SK-N-MC (cell line): ENCODE results near the gene HOXB9.

Source experiments
- DNase-seq: peaks from one replicate; pipeline ENCODE4 v3.0.0-alpha.2; 2011; ENCODE audit warnings: low read depth, low spot score
- H3K27ac ChIP-seq: fragments of 200-600 bp; sonication (generic); 2 replicates; pipeline ENCODE4 v1.5.1; 2016; ENCODE audit warnings: mixed run types
- H3K36me3 ChIP-seq: fragments of 200-600 bp; sonication (generic); 2 replicates; pipeline ENCODE4 v1.6.1; 2017; ENCODE audit warnings: antibody characterized with exemption, low read length, mixed read lengths; ENCODE audit not compliant: insufficient read depth
- H3K4me3 ChIP-seq: fragments of 200-600 bp; sonication (generic); 2 replicates; pipeline ENCODE4 v1.5.1; 2016
- H3K9ac ChIP-seq: fragments of 200-600 bp; sonication (generic); 2 replicates; pipeline ENCODE4 v1.8.0; 2017; ENCODE audit warnings: mixed run types, mixed read lengths; ENCODE audit not compliant: insufficient read length
- H3K9me3 ChIP-seq: fragments of 200-600 bp; sonication (generic); 2 replicates; pipeline ENCODE4 v1.6.1; 2017; ENCODE audit warnings: low read depth, mild to moderate bottlenecking, antibody characterized with exemption, low read length, moderate library complexity, mixed read lengths
- EZH2 ChIP-seq: fragments of 200-600 bp; sonication (generic); IDR thresholded peaks from one replicate; pipeline ENCODE4 v1.6.1; 2017; ENCODE audit warnings: antibody characterized with exemption
- FOXP2 ChIP-seq: optimal IDR thresholded peaks from 2 replicates; pipeline ENCODE3; 2011; ENCODE audit warnings: mild to moderate bottlenecking, moderate library complexity; ENCODE audit not compliant: insufficient read depth; ENCODE audit errors: extremely low read length, control extremely low read depth
- POLR2AphosphoS5 ChIP-seq: IDR thresholded peaks from 2 replicates; pipeline ENCODE4 v1.6.1; 2012; ENCODE audit warnings: mild to moderate bottlenecking, low read depth, low read length, borderline replicate concordance

HOXB9 gene

DNA sequence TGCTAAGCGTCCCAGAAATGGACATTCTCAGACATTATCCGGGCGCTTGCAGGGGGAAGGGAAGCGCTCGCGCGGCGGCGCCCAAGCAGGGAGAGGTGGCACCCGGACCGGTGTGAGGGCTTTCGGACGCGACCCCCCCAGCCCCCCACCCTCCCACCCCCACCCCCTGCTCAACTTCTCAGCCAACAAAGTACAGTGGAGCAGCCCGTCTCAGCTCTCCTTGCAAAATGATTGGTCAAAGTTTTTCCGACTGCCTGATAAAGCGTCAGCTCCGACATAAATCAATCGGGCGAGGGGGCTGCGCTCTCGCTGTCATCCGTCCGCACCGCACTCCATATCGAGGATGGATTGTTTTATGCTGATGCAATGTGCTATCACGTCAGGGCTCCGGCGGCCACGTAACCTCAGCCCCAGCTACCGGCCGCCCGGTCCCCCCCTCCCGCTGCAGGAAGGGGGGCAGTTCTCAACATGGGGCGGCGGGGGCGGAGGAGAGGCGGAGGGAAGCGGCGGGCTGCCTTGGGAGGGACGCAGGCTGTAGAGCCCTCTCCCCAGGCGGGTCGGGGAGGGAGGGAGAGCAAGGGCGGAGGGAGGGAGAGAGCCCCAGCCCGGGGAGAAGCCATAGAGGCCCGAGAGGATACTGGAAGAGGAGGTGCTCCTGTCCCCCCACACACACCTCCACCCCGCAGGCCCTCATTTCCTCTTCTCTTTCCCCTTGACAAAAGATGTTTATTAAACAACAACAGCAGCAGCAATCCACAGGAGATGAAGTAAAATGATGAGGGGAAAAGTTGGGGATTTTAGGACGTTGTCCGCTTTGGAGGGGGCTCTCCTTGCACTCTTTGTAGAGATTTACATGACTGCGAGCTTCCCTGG lies at the start of gene HOXB9:
Gene HOXB9 (minus strand): TSS at position 114 of the 873 bp plus-strand sequence. CDS start 89 bp downstream, at position 25.
- peak within 1 kb of the TSS; percentile 57 for H3K9ac ChIP-seq
- no peak for DNase-seq
- H3K27ac ChIP-seq: no peak within 1 kb of the TSS
- H3K36me3 ChIP-seq: no peaks in the 10 kb centered on the region
- H3K4me3 ChIP-seq: peak within 1 kb of the TSS; percentile 90
- no peaks in the 10 kb centered on the region for H3K9me3 ChIP-seq
- TF ChIP-seq FOXP2 (no peak), POLR2AphosphoS5 (no peak), EZH2 (no peak)

DNA sequence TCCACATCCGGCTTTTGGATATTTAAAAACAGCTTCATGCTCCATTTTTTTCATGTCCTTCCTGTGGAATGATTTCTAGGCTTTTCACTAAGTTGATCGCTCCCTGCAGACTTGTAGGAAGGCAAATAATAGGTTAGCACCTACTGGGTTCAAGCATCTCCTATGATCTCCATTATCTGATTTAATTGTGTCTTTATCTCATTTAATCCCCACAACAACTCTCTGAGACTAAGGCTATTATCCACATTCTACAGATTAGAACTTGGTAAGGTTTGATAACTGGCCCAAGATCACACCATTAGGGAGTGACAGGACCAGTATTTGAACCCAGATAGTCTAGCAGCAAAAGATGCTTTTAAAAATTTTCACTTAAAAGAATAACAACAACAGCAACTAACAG lies 46.2 kb upstream of the HOXB9 start:
- TF ChIP-seq EZH2 (no peak), FOXP2 (no peak), POLR2AphosphoS5 (no peak)
- no peak for DNase-seq
- no peaks in the 10 kb centered on the region for H3K36me3 ChIP-seq
- H3K4me3 ChIP-seq: peak overlapping the region; percentile 86
- peak overlapping the region; percentile 74 for H3K27ac ChIP-seq
- peak overlapping the region; percentile 53 for H3K9ac ChIP-seq
- no peaks in the 10 kb centered on the region for H3K9me3 ChIP-seq

DNA sequence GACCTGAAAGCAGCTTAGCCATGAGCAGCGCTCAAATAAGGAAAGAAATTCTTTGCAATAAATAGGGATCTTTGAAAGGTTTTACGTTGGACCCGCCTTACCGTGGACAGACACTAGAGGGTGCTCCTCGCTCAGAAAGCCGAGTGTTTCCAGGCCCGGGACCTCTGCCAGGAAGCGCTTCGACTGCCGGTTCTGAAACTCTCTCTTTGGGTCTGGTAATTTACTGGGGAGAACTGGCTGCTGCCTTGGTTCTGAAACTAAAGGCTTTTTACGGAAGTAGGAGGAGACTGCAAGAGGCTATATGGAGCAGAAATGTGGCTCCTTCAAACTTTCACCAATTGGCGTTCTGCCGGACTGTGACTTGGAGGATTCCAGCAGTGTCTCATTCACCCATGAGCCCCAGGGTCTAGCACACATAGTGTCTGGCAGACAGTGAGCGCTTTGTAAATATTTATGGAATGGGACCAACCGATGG lies 45.6 kb upstream of the HOXB9 start:
- Histone ChIP-seq H3K27ac (peak overlapping the region; percentile 74), H3K4me3 (peak overlapping the region; percentile 86), H3K36me3 (no peaks in the 10 kb centered on the region), H3K9me3 (no peaks in the 10 kb centered on the region), H3K9ac (peak overlapping the region; percentile 53)
- no peak for TF ChIP-seq POLR2AphosphoS5
- no peak for TF ChIP-seq EZH2
- no peak for TF ChIP-seq FOXP2
- peak; percentile 66 for DNase-seq

GRCh38 chr17:48663134-48663924 lies 37.2 kb upstream of the HOXB9 start:
- no peak for DNase-seq
- Histone ChIP-seq H3K36me3 (no peaks in the 10 kb centered on the region), H3K9me3 (no peaks in the 10 kb centered on the region), H3K27ac (no peak overlapping the region), H3K4me3 (no peak overlapping the region), H3K9ac (no peak overlapping the region)
- no peak for TF ChIP-seq FOXP2
- TF ChIP-seq EZH2: no peak
- TF ChIP-seq POLR2AphosphoS5: no peak

DNA sequence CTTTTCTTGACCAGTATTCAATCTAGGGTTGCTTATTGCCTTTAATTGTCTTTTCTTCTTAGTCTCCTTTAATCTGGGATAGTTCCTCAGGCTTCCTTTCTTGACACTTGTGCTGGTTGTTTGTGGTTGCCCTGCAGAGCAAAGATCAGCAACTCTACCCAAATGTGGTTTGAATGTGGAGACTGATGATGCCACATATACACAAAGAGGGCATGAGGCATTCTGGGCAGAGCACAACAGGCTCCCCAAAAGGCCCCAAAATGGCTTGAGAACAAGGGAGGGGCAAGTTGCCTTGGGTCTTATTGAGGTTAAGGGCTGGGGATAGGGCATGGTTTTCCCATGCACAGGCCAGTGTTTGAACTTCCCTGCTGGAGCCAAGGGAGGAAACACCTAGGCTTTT lies 29.8 kb upstream of the HOXB9 start:
- Histone ChIP-seq H3K27ac (no peak overlapping the region), H3K9ac (no peak overlapping the region), H3K36me3 (no peaks in the 10 kb centered on the region), H3K9me3 (no peaks in the 10 kb centered on the region), H3K4me3 (no peak overlapping the region)
- TF ChIP-seq EZH2 (no peak), FOXP2 (no peak), POLR2AphosphoS5 (no peak)
- no peak for DNase-seq

GRCh38 chr17:48649741-48650140 lies 23.6 kb upstream of the HOXB9 start:
- TF ChIP-seq FOXP2 (no peak), EZH2 (no peak), POLR2AphosphoS5 (no peak)
- peak overlapping the region; percentile 16; the same call in 1 of the 2 replicates for H3K27ac ChIP-seq
- DNase-seq: no peak
- H3K4me3 ChIP-seq: no peak overlapping the region
- no peaks in the 10 kb centered on the region for H3K36me3 ChIP-seq
- H3K9me3 ChIP-seq: no peaks in the 10 kb centered on the region
- H3K9ac ChIP-seq: no peak overlapping the region

DNA sequence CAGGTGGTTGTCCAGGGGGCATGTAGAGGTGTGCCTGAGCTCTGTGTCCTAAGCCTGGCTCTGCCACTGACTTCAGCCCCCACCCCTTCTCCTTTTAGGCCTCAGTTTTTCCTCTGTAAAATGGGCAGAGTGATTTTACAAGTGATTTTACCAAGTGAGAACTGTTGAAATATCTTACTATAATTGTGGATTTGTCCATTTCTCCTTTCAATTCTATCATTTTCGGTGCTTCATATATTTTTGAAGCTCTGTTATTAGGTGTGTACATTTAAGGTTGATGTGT lies 21.7 kb upstream of the HOXB9 start:
- DNase-seq: no peak
- Histone ChIP-seq H3K9me3 (no peaks in the 10 kb centered on the region), H3K4me3 (no peak overlapping the region), H3K36me3 (no peaks in the 10 kb centered on the region), H3K9ac (no peak overlapping the region), H3K27ac (no peak overlapping the region)
- TF ChIP-seq POLR2AphosphoS5: no peak
- no peak for TF ChIP-seq FOXP2
- no peak for TF ChIP-seq EZH2

GRCh38 chr17:48647103-48647962 lies 21.2 kb upstream of the HOXB9 start:
- Histone ChIP-seq H3K27ac (no peak overlapping the region), H3K9ac (no peak overlapping the region), H3K9me3 (no peaks in the 10 kb centered on the region), H3K4me3 (no peak overlapping the region), H3K36me3 (no peaks in the 10 kb centered on the region)
- TF ChIP-seq EZH2: no peak
- no peak for TF ChIP-seq FOXP2
- TF ChIP-seq POLR2AphosphoS5: no peak
- no peak for DNase-seq
